Tibial nerve (tissue), 4 donors: Measurements from ENCODE around the gene LAMB2.

Source experiments
- CTCF ChIP-seq, 5 experiments: fragments of 200-600 bp in 3 of 5; fragments of 450-650 bp in 2 of 5; sonication (generic) in 3 of 5; IDR thresholded peaks; one replicate each; pipeline ENCODE4 v1.5.1; 2016 to 2019; ENCODE audit warnings: antibody characterized with exemption in 5 of 5, mild to moderate bottlenecking in 3 of 5, moderate library complexity in 2 of 5
- EP300 ChIP-seq, 2 donors: sonication (generic); formaldehyde crosslinking; IDR thresholded peaks; one replicate each; pipeline ENCODE4 v1.6.1; 2017; ENCODE audit warnings: antibody characterized with exemption in 2 of 2, mild to moderate bottlenecking in 1 of 2

GRCh38 chr3:49108346-49108745 lies 24.5 kb downstream of the LAMB2 start:
- no peak for TF ChIP-seq CTCF (IDR thresholded peaks at IDR 0.05)
- no peak for TF ChIP-seq EP300 (IDR thresholded peaks at IDR 0.05)
